Fibroblast of villous mesenchyme (primary cell): ENCODE measurements around the gene HNRNPA0. TPM values are rescaled to one million over a fixed set of nuclear protein-coding genes. Genes with fewer than 3 reads are reported as not detected.

Experiments used
- DNase-seq: peaks from one replicate; pipeline ENCODE4 v3.0.0-alpha.2; 2010; ENCODE audit warnings: low read depth
- H3K4me3 ChIP-seq: 2 replicates; pipeline ENCODE4 v1.5.1; 2011; ENCODE audit warnings: low read depth, mild to moderate bottlenecking, low read length
- CTCF ChIP-seq: IDR thresholded peaks from 2 replicates; pipeline ENCODE4 v1.5.1; 2012; ENCODE audit warnings: low read depth, mild to moderate bottlenecking, low read length; ENCODE audit not compliant: insufficient read depth
- total RNA-seq: library from RNA; depleted of rRNA; stranded (reverse); fragments of >200 nt; gene quantifications from 2 replicates; pipeline ENCODE4 v1.2.3, GENCODE V29; 2012

HNRNPA0 gene
- total RNA-seq, 1 donor, result 18.1 TPM

GRCh38 chr5:137712139-137712667 is 42.0 kb downstream of the HNRNPA0 start:
- no peak for DNase-seq
- no peak overlapping the region for H3K4me3 ChIP-seq
- TF ChIP-seq CTCF, result no peak

- DNase-seq, result no peak
- no peak overlapping the region for H3K4me3 ChIP-seq
- no peak for TF ChIP-seq CTCF
These were observed 44.1 kb downstream of the HNRNPA0 start for GRCh38 chr5:137710086-137710485.

GRCh38 chr5:137708796-137709559 is 45.2 kb downstream of the HNRNPA0 start:
- no peak for DNase-seq
- no peak overlapping the region for H3K4me3 ChIP-seq
- TF ChIP-seq CTCF, result no peak

- H3K4me3 ChIP-seq, result no peak overlapping the region
- no peak for DNase-seq
- no peak for TF ChIP-seq CTCF
These were observed 46.1 kb downstream of the HNRNPA0 start for GRCh38 chr5:137708062-137708461.

GRCh38 chr5:137706841-137707240 is 47.3 kb downstream of the HNRNPA0 start:
- no peak overlapping the region for H3K4me3 ChIP-seq
- no peak for DNase-seq
- no peak for TF ChIP-seq CTCF

- H3K4me3 ChIP-seq, result no peak overlapping the region
- no peak for DNase-seq
- TF ChIP-seq CTCF, result no peak
These were observed 49.1 kb downstream of the HNRNPA0 start for GRCh38 chr5:137705106-137705505.

GRCh38 chr5:137703565-137703964 is 50.6 kb downstream of the HNRNPA0 start:
- TF ChIP-seq CTCF, result no peak
- DNase-seq, result no peak
- H3K4me3 ChIP-seq, result no peak overlapping the region
